GM15510 (cell line): ENCODE measurements around the gene PYGB.

Source experiments
- POLR2A ChIP-seq: IDR thresholded peaks from 3 replicates; pipeline ENCODE4 v1.6.1; 2011; ENCODE audit warnings: borderline replicate concordance; ENCODE audit not compliant: insufficient read length; ENCODE audit errors: extremely low read depth

The PYGB gene

DNA sequence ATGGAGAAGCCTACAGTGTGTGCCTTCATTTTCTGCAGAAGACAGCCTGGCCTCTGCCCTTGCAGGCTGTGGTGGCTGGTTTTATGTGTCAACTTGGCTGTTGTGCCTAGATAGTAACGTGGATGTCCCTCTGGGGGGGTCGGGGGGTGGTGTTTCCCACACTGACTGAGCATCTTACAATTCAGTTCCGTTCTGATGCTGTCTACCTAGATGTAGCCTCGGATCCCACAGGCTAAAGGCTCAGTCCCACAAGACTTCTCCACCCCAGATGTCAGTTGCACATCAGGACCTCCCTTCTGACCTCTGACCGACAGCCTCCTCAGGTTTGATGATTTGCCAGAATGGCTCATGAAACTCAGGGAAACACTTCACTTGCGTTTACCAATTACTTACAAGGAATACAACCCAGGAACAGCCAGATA lies 4.4 kb downstream of the PYGB start:
- TF ChIP-seq POLR2A, result no peak

DNA sequence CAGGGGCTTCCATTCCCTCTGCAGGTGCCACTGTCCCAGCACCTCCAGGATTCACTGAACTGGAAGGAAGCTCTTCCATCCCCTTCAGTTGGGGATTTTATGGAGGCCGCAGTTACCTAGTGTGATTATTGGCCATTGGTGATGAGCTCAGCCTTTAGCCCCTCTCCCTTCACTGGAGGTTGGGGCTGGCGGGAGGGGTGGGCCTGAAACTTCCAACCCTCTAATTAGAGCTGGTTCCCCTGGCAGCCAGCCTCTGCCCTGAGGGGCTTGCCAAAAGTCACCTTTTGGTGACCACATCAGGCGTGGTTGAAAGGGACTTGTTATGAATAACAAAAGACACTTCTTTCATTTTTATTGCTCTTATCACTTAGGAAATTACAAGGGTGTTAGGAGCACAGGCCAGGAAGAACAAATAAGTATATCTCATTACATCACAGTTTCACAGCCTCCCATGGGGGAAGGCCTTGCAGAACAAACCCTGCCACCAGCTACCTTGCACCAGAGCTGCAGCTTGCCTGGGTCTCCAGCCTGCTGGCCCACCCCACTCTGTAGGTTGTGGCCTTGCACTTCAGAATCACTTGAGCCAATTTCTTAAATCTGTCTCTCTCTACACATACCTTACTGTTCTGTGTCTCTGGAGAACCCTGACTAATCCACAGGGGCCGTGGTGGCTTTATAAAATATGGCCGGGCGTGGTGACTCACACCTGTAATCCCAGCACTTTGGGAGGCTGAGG lies 5.0 kb downstream of the PYGB start:
- no peak for TF ChIP-seq POLR2A

DNA sequence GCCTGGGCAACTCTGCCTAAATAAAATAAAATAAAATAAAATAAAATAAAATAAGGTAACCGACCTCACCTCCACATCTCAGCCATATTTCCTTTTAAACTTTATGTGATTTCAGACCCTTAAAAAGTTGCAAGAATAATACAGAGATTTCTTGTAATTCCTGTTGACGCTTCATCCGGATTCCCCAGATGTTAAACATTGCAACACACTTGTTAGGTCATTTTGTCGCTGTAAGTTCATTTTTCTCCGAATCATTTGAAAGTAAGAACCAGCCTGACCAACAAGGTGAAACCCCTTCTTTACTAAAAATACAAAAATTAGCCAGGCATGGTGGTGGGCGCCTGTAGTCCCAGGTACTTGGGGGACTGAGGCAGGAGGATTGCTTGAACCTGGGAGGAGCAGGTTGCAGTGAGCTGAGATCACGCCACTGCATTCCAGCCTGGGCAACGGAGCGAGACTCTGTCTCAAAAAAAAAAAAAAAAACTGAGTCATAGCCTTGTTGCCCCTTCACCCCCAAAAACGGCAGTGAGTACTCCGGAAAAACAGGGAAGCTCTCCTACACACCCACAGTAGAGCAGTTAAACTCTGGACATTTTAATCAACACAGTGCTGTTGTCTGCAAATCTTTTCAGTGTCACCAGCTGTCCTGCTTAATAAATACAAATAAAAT lies 5.9 kb downstream of the PYGB start:
- no peak for TF ChIP-seq POLR2A

DNA sequence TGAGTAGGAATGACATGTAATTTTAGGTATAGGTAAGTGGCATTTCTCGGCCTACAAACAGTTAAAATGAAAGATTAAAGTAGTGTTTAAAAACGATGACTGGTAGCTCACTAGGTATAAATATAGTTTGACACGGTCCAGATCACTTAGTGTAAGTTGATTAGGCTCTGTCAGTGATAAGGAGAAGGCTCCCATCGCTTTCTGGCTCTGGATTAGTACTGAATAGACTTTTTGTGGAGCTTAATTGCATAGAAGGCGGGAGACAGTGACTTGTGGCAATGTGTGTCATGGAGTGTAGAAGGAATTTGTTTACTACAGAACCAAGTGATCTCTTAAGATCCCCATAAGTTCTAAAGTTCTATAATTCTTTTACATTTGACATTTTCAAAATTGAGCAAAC lies 6.7 kb downstream of the PYGB start:
- TF ChIP-seq POLR2A, result no peak

DNA sequence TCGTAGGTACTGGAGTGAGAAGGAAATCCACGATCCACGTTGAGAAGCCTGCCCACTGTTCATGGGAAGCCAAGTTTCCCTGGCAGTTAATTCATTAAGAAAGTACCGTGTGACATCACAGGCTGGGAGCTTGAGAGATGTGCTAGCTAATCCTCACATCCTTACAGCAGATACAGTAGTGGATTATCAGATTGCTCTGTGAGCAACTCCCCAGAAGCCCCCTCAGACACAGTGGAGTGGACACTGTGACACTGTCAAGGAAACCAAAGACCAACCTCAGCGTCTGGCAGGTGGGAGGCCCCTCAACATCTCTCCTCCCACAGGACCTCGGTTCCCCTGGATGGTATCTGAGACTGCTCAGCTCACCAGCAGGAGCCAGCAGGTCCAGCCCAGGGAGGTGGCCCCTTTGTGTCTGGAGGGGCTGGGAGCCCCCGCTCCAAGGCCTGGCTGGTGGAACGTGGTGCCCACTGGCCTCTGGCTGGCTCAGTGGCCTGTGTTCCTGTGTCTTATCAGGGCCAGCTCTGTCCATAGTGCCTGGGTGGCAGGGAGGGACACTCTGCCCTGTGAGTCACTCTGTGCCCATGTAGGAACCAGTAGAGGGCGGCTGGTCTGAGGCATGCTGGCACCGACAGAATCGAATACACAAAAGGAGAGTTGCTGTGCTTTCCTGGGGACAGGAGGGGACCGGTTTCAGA lies 7.2 kb downstream of the PYGB start:
- no peak for TF ChIP-seq POLR2A

DNA sequence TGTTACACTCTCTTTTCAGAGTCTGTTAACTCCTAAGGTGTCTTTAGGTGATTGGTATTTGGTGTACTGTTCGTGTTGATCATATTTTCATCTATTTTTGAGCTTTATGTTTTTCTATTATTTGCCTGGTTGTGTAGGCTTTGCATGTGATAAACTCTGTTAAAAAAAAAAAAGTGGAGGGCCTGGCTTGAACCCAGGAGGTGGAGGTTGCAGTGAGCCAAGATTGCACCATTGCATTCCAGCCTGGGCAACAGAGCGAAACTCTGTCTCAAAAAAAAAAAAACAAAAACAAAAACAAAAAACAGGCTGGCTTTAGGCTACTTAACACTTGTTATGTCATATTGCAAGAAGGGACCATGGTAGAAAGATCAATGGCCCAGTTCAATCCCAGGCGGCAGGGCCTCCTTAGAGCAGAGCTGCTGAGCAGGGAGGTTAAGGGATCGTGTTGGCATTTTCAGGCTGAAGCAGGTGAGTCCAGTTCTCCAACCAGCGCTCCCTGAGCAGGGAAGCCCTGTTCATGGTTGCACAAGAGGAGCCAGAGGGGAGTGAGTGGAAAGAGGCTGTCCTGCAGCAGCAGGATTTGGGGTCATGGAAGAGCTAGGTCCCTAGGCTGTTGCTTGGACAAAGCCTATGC lies 8.5 kb downstream of the PYGB start:
- no peak for TF ChIP-seq POLR2A

DNA sequence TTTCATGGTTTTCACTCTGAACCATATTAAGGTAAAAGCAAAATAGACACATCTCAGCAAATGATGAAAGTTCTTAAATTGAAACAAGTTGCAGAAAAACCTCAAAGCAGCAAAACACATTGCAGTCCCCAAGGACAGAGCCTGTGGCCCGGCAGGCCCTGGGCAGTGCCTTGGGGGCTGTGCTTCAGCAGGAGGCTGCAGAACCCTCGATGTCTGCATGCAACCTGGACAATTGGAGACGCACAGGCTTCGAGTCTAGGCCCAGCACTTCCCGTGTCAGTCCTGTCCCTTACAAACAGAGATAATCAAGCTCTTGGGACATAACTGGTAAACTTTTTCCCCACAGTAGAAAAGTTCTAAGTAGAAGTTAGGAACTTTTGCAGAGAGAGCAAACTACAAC lies 9.2 kb downstream of the PYGB start:
- no peak for TF ChIP-seq POLR2A

DNA sequence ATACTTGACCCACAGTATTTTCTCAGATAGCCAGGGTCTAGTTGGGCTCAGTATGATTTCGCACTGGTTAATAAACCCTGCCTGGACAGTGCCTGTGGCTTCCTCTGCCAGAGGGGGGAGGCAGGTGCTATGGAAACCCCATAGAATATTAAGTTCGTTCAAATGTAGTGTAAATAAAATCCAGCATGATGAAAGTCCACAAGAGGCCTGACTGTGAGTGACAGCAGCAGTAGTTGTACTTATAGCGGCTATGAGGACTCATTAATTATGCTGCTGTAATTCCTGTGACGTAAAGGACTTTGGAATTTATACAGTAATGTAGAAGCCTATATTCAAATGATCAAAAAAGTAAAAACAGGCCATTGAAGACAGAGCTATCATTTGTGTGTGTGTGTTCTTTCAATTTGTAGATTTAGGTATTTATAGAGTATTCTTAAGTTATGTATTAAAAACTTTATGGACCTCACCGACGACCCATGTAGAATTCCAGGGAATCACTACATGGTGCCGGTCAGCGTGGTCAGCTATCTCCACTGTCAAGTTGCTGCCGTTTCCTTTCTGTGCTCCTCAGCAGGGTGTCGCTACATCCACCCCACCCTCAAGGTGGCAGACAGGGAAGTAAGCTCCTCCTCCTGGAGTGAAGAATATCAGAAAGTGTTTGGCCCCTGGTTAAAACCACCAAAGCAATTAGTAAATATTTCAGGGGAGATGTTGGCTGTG lies 10.0 kb downstream of the PYGB start:
- no peak for TF ChIP-seq POLR2A

DNA sequence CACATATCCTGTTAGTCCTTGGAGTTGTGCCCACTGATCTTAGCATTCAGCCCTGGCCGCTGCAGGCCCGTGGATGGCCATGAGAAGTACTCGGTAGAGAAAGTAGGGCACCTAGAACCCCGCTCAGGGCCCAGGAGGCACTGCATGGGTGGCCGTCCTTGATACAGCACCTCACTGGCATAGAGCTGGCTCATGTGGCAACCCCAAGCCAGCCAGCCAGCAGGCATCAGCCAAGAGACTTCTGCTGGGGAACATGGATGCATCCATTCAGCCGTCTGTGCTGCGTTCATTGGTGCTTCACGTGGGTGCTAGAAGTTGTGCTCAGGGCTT lies 10.6 kb downstream of the PYGB start:
- TF ChIP-seq POLR2A, result no peak

DNA sequence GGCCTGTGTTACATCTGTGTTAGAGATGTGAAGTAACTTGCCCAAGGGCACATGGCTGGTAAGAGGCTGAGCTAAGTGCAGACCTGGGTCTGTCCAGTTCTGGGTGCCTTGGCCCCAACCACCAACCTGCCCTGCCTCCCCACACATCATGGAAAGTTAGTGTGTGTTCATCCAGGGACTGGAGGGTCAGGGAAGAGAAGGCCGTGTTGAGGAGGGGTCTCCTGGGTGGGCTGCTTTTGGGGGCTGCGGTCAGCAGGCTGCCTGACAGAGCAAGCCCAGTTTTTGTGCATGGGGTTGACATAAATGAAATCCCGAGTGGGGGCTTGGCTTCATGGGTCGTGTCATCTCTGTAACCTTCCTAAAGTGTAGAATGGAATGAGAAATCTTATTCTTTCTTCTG lies 10.9 kb downstream of the PYGB start:
- no peak for TF ChIP-seq POLR2A

DNA sequence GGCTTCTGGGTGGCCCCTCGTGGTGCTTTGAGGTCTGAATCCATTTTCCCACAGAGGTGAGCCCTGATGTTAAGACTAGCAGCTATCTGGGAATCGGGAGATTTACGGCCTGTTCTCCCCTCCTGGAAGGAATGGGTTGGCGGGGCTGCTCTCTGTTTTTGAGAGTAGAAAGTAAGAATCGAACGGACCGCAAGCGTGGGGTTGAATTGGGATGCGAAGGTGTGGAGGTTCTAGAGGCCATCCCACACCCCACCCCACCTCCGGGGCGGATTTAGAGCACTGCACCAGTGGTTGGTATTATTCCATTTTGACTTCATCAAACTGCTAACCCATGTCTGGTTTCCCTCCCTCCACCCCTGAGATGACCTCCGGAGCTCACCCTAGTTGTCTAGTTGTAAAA lies 11.5 kb downstream of the PYGB start:
- TF ChIP-seq POLR2A, result no peak

DNA sequence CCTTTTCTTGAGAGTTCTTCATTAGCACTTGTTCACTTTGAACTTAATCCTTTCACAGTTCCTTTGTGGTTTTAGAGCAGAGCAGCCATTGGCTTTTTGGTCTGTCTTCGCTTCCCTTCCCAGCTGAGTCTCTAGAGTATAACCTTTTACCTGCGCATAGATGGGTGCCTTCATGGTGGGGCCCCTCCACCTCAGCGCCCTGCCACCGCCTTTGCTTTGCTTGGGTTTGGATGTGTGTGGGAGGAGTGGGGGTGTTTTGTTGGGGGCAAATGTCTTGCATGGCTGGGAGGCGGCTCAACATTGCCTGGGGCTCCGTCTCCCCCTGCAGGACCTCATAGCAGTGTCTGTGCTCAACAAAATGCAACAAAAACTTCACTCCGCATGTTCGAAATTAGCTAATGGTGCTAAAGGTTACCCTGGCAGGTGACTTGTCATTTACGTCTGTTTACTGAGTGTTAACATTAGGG lies 11.9 kb downstream of the PYGB start:
- TF ChIP-seq POLR2A, result no peak

DNA sequence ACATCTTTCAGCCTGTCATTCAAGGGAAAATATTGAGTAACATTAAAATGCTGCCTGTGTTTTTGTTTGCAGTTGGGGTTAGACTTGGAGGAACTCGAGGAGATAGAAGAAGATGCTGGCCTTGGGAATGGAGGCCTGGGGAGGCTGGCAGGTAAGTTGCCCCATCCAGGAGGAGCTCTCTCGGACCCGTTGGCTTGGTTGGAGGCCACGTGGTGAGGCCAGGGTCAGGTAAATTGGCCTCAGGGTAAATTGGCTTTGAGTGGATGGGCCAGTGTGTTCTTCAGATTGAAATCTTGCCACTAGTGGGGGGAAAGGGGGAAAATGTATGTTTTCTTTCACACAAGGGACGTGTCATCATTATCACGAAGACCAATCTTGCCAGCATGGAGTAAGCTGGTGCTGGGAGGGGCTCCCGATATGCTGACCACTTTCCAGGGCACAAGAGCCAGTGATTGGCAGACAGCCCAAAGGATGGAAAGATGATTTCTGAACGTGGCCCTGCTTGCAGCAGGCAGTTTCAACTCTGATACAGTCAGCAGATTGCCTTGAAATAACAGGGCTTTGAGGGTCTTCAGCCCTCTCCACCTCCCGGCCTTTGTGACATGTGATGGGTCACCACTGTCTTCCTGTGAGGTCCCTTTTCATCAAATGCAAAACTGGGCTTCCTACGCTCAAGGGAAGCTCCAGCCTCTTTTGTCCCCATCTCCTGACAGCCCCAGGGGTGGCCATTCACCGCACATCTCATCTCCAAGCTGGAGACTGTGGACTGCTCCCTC lies 21.4 kb downstream of the PYGB start:
- no peak for TF ChIP-seq POLR2A

DNA sequence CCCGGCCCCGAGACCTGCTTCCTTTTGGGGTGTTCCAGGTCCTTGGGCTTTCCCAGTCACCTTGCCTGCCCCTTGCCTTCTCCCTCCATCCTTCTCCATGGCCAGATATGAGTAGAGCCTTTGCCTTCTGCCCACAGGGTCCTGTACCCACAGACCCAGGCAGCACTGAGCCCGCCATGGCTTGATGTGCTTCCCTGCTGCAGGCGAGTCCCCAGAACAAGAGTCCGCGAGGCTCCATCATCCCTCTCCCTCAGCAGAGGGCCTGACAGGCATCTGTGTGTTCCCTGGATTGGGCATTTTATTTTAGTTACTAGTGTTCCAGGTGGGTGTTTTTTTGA lies 21.9 kb downstream of the PYGB start:
- no peak for TF ChIP-seq POLR2A

DNA sequence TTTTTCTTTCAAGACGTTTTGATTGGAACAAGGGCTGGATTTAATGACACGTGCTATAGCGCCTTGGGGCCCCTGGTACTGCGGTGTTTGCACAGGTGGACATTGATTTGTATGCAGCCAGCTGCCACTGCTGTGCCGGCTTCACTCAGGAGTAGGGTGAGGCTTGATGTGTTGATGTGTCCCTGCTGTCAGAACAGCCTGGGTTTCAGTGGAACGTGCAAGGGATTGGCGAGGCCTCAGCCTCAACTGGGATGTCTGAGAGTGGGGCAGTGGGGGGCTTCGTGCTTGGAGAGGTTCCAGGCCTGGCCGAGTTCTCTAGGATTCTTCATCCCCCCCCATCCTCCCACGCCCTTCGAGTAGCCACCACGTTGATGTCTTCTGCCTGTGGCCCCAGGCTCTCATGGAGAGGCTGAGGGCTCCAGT lies 23.0 kb downstream of the PYGB start:
- TF ChIP-seq POLR2A, result no peak
